Sigmoid colon (tissue), 7 donors: Measurements from ENCODE around the gene DCLK2. TPM values are rescaled to one million over a fixed set of nuclear protein-coding genes. Genes with fewer than 3 reads are reported as not detected.
"Not testable (repeated sequence)": the region's sequence is repeated elsewhere in the genome, so short reads cannot be mapped to it uniquely, and the experiment has no call there.

Experiments
- DNase-seq: peaks from one replicate; pipeline ENCODE4 v3.0.0-alpha.2; 2019
- H3K27ac ChIP-seq, 4 donors: fragments of 200-600 bp; sonication (generic); one replicate each; pipeline ENCODE4 v1.5.1; 2016 to 2019; ENCODE audit warnings: mild to moderate bottlenecking in 1 of 4
- H3K27me3 ChIP-seq, 3 donors: fragments of 200-600 bp; sonication (generic); one replicate each; pipeline ENCODE4 v1.5.1; 2019; ENCODE audit warnings: mild to moderate bottlenecking in 1 of 3
- H3K36me3 ChIP-seq, 4 donors: fragments of 200-600 bp; sonication (generic); one replicate each; pipeline ENCODE4 v1.5.1; 2016 to 2019
- H3K4me1 ChIP-seq, 4 donors: fragments of 200-600 bp; sonication (generic); one replicate each; pipeline ENCODE4 v1.5.1; 2017 to 2019
- H3K4me3 ChIP-seq, 4 donors: fragments of 200-600 bp; sonication (generic); one replicate each; pipeline ENCODE4 v1.5.1; 2017 to 2019; ENCODE audit warnings: mild to moderate bottlenecking in 2 of 4, moderate library complexity in 1 of 4
- H3K9me3 ChIP-seq, 4 donors: fragments of 200-600 bp in 3 of 4; sonication (generic) in 3 of 4; one replicate each; pipeline versions ENCODE4 v1.5.1 to v1.6.1; 2013 to 2019
- CTCF ChIP-seq, 4 experiments: fragments of 450-650 bp in 3 of 4; fragments of 200-600 bp in 1 of 4; IDR thresholded peaks; one replicate each; pipeline ENCODE4 v1.5.1; 2016 to 2019; ENCODE audit warnings: antibody characterized with exemption in 4 of 4, mild to moderate bottlenecking in 3 of 4, moderate library complexity in 2 of 4
- EP300 ChIP-seq, 4 donors: sonication (generic); formaldehyde crosslinking; IDR thresholded peaks; one replicate each; pipeline ENCODE4 v1.6.1; 2017; ENCODE audit warnings: antibody characterized with exemption in 4 of 4
- POLR2A ChIP-seq, 2 donors: fragments of 450-650 bp; IDR thresholded peaks; one replicate each; pipeline ENCODE4 v1.6.1; 2016; ENCODE audit warnings: antibody characterized with exemption in 2 of 2, mild to moderate bottlenecking in 2 of 2, moderate library complexity in 2 of 2
- POLR2AphosphoS5 ChIP-seq, 4 donors: sonication (generic); formaldehyde crosslinking; IDR thresholded peaks; one replicate each; pipeline ENCODE4 v1.6.1; 2017; ENCODE audit warnings: antibody characterized with exemption in 4 of 4
- WGBS, 2 donors: extraction: QIAGEN DNeasy Blood & Tissue Kit; methylation state at CpG; one replicate each; pipeline ENCODE4 v1.1.7; 2013; 5-methylcytosine and 5-hydroxymethylcytosine counted together
- intact Hi-C: fragments of 100-400 bp; cut with DNase I; formaldehyde crosslinking; loops from one replicate; pipeline ENCODE4 v1.15.1; 2023
- polyA plus RNA-seq, 3 donors: library from polyadenylated mRNA; stranded (reverse); fragments of 200-250 nt; gene quantifications; one replicate each; pipeline ENCODE4 v1.2.3, GENCODE V29; 2013
- total RNA-seq, 4 donors: library from RNA; depleted of rRNA; stranded (reverse); fragments of >200 nt; gene quantifications; one replicate each; pipeline ENCODE4 v1.1.0, GENCODE V29; 2016
- donor health status: healthy with polysubstance abuse.
- donor health status: Bipolar disorder and iron deficiency.
- donor health status: healthy.

DCLK2 gene
- total and polyA plus RNA-seq, 7 donors, result 0.69 to 30.7 (median 9.4) TPM

DNA sequence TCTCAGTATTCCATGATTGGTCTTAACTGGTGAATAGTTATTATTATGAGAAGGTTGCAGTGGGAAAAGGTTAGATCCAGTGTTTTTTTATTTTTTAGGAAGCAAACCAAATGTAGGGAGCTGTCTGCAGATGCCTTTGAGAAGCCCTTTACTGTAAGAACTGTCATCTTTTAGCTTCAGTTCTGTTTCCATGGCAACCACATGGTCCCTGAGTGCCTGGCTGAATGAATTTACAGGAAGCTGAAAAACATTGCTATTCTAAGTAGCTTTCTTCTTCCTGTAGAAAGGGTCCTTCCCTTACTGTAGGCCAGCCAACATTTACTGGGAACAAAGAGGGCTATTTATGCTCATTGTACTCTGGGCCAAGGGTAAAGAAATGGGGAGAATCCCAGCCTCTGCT is 103.3 kb downstream of the DCLK2 start:
- Histone ChIP-seq H3K4me1 (peaks cover 0 to 26% (median 19%) of the 10 kb centered on the region in 4 donors), H3K27me3 (no peaks in the 10 kb centered on the region), H3K27ac (no peak overlapping the region), H3K36me3 (no peaks in the 10 kb centered on the region), H3K4me3 (no peak overlapping the region), H3K9me3 (no peaks in the 10 kb centered on the region)
- TF ChIP-seq EP300 (IDR thresholded peaks at IDR 0.05) (no peak), POLR2AphosphoS5 (IDR thresholded peaks at IDR 0.05) (peak in 1 of 4 donors; percentile 27), CTCF (IDR thresholded peaks at IDR 0.05) (no peak)
- intact Hi-C loops, result no loop called here
- no peak for DNase-seq

GRCh38 chr4:150182794-150183193 is 104.5 kb downstream of the DCLK2 start:
- 94 to 95% methylated on average over 2 of the region's 2 CpGs for WGBS, 2 donors
- Histone ChIP-seq H3K27me3 (no peaks in the 10 kb centered on the region), H3K36me3 (no peaks in the 10 kb centered on the region), H3K27ac (no peak overlapping the region), H3K4me1 (peaks cover 0 to 15% (median 11%) of the 10 kb centered on the region in 4 donors), H3K9me3 (no peaks in the 10 kb centered on the region), H3K4me3 (no peak overlapping the region)
- TF ChIP-seq CTCF (IDR thresholded peaks at IDR 0.05), result no peak
- intact Hi-C loops, result no loop called here
- no peak for DNase-seq

DNA sequence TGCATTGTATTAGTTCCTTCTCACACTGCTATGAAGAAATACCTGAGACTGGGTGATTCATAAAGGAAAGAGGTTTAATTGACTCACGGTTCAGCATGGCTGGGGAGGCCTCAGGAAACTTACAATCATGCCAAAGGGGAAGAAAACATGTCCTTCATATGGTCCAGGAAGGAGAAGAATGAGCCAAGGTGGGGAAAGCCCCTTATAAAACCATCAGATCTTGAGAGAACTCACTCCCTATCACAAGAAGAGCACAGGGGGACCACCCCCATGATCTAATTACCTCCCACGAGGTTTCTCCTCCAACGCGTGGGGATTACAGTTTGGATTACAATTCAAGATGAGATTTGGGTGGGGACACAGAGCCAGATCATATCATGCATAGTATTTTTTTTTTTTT is 106.8 kb downstream of the DCLK2 start:
- H3K36me3 ChIP-seq, H3K27me3 ChIP-seq, H3K27ac ChIP-seq, intact Hi-C loops, H3K4me3 ChIP-seq, H3K9me3 ChIP-seq, DNase-seq, H3K4me1 ChIP-seq: not testable (repeated sequence)
- WGBS, 2 donors, result 88 to 93% methylated on average over 4 of the region's 4 CpGs

DNA sequence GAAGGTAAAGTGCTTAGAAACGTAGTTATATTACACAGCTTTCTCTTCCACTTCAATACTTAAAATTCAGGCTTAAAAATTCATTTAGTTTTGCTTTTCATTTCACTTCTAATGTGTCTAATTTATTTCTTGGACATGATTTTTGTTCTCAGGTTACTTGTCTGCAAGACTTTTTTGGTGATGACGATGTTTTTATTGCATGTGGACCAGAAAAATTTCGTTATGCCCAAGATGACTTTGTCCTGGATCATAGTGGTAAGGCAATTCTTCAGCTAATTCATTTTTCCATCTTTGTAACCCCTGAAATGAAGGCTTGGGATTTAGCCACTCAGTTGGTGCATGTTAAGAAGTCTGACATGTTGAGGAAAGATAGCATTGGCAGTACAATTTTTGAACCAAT is 114.7 kb downstream of the DCLK2 start:
- H3K36me3 ChIP-seq, result no peaks in the 10 kb centered on the region
- WGBS, 2 donors, result 85 to 91% methylated on average over 3 of the region's 3 CpGs

GRCh38 chr4:150197256-150197655 is 119.0 kb downstream of the DCLK2 start:
- H3K36me3 ChIP-seq, intact Hi-C loops, H3K4me1 ChIP-seq, H3K9me3 ChIP-seq, H3K27me3 ChIP-seq, H3K27ac ChIP-seq, H3K4me3 ChIP-seq, DNase-seq: not testable (repeated sequence)
- WGBS, 2 donors, result 83 to 98% methylated on average over 4 of the region's 4 CpGs

More for the DNA sequence above, 114.7 kb downstream of the DCLK2 start:
- Histone ChIP-seq H3K4me1 (no peaks in the 10 kb centered on the region), H3K27me3 (no peaks in the 10 kb centered on the region), H3K27ac (no peak overlapping the region), H3K9me3 (no peaks in the 10 kb centered on the region), H3K4me3 (no peak overlapping the region)
- DNase-seq, result no peak
- TF ChIP-seq POLR2AphosphoS5 (IDR thresholded peaks at IDR 0.05) (no peak), CTCF (IDR thresholded peaks at IDR 0.05) (no peak), EP300 (IDR thresholded peaks at IDR 0.05) (no peak), POLR2A (IDR thresholded peaks at IDR 0.05) (no peak)
- intact Hi-C loops, result no loop called here

GRCh38 chr4:150199056-150199455 is 120.8 kb downstream of the DCLK2 start:
- Histone ChIP-seq H3K27me3 (no peaks in the 10 kb centered on the region), H3K4me1 (peaks cover 0 to 5% (median 0%) of the 10 kb centered on the region in 4 donors), H3K36me3 (no peaks in the 10 kb centered on the region), H3K4me3 (no peak overlapping the region), H3K27ac (no peak overlapping the region), H3K9me3 (no peaks in the 10 kb centered on the region)
- intact Hi-C loops, result no loop called here
- no peak for DNase-seq
- WGBS, 2 donors, result 98% methylated on average over 2 of the region's 2 CpGs
- TF ChIP-seq CTCF (IDR thresholded peaks at IDR 0.05) (no peak), EP300 (IDR thresholded peaks at IDR 0.05) (no peak), POLR2AphosphoS5 (IDR thresholded peaks at IDR 0.05) (no peak), POLR2A (IDR thresholded peaks at IDR 0.05) (no peak)
